Psoas muscle (tissue), 8 donors: Measurements from ENCODE around the gene IL20RA. TPM values are rescaled to one million over a fixed set of nuclear protein-coding genes. Genes with fewer than 3 reads are reported as not detected.

Source experiments
- ATAC-seq, 4 donors: fragments of 200-7000 bp; cut with Tn5 transposase; one replicate each; pipeline ENCODE4 v1.9.1; 2020; ENCODE audit warnings: moderate library complexity in 3 of 4, mild to moderate bottlenecking in 2 of 4
- DNase-seq, 2 donors: peaks; one replicate each; pipeline ENCODE4 v3.0.0-alpha.2; 2020
- H3K27ac ChIP-seq: fragments of 200-600 bp; one replicate; pipeline ENCODE4 v1.8.0; 2022
- H3K27me3 ChIP-seq, 3 donors: fragments of 200-600 bp in 1 of 3; one replicate each; pipeline versions ENCODE4 v1.6.1 to v1.8.0; 2013 to 2022; ENCODE audit warnings: low read length in 2 of 3, mild to moderate bottlenecking in 2 of 3, moderate library complexity in 1 of 3; ENCODE audit not compliant: insufficient read depth in 3 of 3
- H3K36me3 ChIP-seq, 2 donors: fragments of 200-600 bp in 1 of 2; one replicate each; pipeline versions ENCODE4 v1.6.1 to v1.8.0; 2013 to 2022; ENCODE audit warnings: low read depth in 1 of 2, mild to moderate bottlenecking in 1 of 2, moderate library complexity in 1 of 2; ENCODE audit not compliant: insufficient read depth in 1 of 2
- H3K4me1 ChIP-seq: fragments of 200-600 bp; one replicate; pipeline ENCODE4 v1.8.0; 2022
- H3K4me3 ChIP-seq: fragments of 200-600 bp; one replicate; pipeline ENCODE4 v1.8.0; 2022; ENCODE audit warnings: mild to moderate bottlenecking
- H3K9me3 ChIP-seq: fragments of 200-600 bp; one replicate; pipeline ENCODE4 v1.8.0; 2022
- WGBS, 3 donors: extraction: QIAGEN DNeasy Blood & Tissue Kit; methylation state at CpG; one replicate each; pipeline versions ENCODE4 v1.1.6 to v1.1.7; 2013; 5-methylcytosine and 5-hydroxymethylcytosine counted together
- intact Hi-C, 2 donors: fragments of 100-400 bp; cut with DNase I; formaldehyde crosslinking; loops; one replicate each; pipeline versions ENCODE4 v1.11.0 to v1.14.2; 2022
- polyA plus RNA-seq, 3 donors: library from polyadenylated mRNA; stranded (reverse); fragments of 200-250 nt; gene quantifications; one replicate each; pipeline ENCODE4 v1.2.3, GENCODE V29; 2013
- total RNA-seq, 4 donors: library from RNA; stranded (reverse); fragmentation: NEBNext Ultra II Directional in 2 of 4; extraction: Animal tissue kit (Norgen Biotek cat#: 25700) in 2 of 4; gene quantifications; one replicate each; pipeline versions ENCODE4 v1.2.1 to v1.2.4, GENCODE V29; 2021 to 2023
- TF ChIP-seq, protein P1 (sequence below): fragments of 200-600 bp; IDR thresholded peaks from one replicate; pipeline ENCODE4 v1.8.0; 2022; ENCODE audit warnings: antibody characterized with exemption
- donor health status: healthy with polysubstance abuse.
- donor health status: DM: no; HTN: no; CAD: no; lungs with moderate emphysema.
- donor health status: Bipolar disorder and iron deficiency.
- donor health status: healthy.
- donor health status: DM: yes; HTN: yes; CAD: no.
- donor health status: DM: no; HTN: no; CAD: no.
- donor health status: DM: no; HTN: no; CAD: no.
- donor health status: DM: yes; HTN: yes; CAD: no.

IL20RA gene
- total and polyA plus RNA-seq, 7 donors, result 0.04 to 0.94 (median 0.15) TPM; not detected in 1

GRCh38 chr6:137028912-137029311 is 15.9 kb downstream of the IL20RA start:
- WGBS, 3 donors, result 46 to 49% (median 47%) methylated on average over 2 of the region's 2 CpGs
- intact Hi-C loops, result no loop called here
- DNase-seq (no peak), ATAC-seq (no peak)
- no peak overlapping the region for H3K4me3 ChIP-seq
- peaks cover 0 to 3% (median 1%) of the 10 kb centered on the region in 3 donors for H3K27me3 ChIP-seq
- H3K27ac ChIP-seq, result no peak overlapping the region
- no peaks in the 10 kb centered on the region for H3K36me3 ChIP-seq
- no peaks in the 10 kb centered on the region for H3K9me3 ChIP-seq
- no peaks in the 10 kb centered on the region for H3K4me1 ChIP-seq
- TF ChIP-seq, protein P1, sequence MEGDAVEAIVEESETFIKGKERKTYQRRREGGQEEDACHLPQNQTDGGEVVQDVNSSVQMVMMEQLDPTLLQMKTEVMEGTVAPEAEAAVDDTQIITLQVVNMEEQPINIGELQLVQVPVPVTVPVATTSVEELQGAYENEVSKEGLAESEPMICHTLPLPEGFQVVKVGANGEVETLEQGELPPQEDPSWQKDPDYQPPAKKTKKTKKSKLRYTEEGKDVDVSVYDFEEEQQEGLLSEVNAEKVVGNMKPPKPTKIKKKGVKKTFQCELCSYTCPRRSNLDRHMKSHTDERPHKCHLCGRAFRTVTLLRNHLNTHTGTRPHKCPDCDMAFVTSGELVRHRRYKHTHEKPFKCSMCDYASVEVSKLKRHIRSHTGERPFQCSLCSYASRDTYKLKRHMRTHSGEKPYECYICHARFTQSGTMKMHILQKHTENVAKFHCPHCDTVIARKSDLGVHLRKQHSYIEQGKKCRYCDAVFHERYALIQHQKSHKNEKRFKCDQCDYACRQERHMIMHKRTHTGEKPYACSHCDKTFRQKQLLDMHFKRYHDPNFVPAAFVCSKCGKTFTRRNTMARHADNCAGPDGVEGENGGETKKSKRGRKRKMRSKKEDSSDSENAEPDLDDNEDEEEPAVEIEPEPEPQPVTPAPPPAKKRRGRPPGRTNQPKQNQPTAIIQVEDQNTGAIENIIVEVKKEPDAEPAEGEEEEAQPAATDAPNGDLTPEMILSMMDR, result no peak

DNA sequence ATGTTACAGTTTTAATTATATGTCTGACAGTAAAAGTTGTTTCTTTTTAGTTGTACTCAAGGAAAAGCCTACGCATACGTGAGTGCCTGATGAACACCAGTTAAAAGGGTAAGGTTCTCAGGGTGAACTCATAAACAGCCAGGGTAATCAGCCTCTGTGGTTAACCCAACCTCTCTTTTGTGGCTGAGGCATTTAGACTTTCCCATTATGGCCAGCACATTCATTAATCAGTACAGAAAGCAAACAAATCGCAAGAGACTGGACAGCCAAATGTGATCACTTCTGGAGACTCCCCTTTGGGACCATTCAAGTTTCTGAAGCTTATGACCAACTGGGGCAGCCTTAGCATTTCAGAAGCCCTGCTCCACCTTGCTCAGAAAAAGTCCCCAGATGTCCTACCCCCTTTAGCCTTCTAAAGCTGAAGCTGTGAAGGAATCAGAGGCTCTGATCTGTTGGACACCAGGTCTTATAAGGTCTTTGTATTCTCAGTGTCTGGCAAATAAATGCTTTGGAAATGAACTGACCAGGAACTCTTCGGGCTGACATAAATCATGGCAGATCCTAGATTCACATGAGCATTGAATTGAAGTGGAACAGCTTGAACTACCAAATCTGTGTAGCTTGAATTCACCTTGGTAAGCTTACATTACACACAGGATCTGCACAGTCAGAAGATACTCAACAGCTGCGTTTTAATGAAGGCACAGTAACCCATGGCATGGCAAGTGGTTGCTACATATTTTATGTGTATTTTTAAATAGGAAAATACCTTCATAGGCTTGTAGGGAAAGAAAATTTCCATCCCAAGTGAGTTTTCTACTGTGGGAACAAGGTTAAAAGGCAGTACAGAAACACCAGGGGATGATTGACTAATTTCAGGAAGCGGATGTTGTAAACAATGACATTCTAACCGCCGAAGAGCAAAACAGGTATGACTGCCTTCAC is 18.7 kb downstream of the IL20RA start:
- TF ChIP-seq, protein P1, result no peak
- WGBS, 3 donors, result 76 to 78% (median 76%) methylated on average over 8 of the region's 8 CpGs
- ATAC-seq, result no peak

DNA sequence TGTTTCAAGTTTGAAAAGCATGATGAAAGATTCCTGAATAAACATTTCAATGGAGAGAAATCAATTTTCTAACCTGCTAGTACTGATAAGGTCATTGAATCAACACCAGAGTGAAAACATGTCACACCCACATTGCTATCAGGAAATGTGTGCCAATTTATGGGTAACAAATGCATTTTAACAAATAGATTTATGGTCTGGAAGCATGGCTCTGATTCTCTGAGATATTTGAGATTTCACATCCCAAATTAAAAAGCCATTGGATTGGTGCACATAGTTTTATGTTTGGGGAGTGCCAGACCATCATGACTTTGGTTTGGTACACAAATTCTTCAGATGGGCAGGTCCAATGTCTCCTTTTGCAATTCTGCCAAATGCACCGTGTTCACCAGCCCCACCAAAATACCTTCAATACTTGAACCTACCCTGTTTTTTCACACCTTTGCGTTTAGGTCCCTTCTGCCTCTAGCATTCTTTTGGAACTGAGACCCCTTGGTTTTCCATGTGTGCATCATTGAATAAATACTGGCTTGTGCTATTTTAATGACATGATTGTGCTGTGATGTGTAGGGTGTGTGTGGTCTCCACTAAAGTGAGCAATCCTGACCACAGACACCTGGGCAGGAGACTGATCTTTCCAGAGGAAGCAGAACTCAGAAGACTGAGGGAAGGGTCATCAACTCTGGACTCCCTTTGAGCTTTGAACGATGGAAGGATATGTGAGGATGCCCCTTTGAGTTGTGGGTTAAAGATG is 20.4 kb downstream of the IL20RA start:
- 76 to 84% (median 80%) methylated on average over 3 of the region's 3 CpGs for WGBS, 3 donors
- Histone ChIP-seq H3K27ac (no peak overlapping the region), H3K4me1 (no peaks in the 10 kb centered on the region), H3K36me3 (no peaks in the 10 kb centered on the region), H3K9me3 (no peaks in the 10 kb centered on the region), H3K27me3 (peaks cover 0 to 3% (median 1%) of the 10 kb centered on the region in 3 donors), H3K4me3 (no peak overlapping the region)
- intact Hi-C loops, result no loop called here
- ATAC-seq (no peak), DNase-seq (no peak)
- TF ChIP-seq, protein P1, result no peak

More for the DNA sequence above, 18.7 kb downstream of the IL20RA start:
- intact Hi-C loops, result no loop called here
- Histone ChIP-seq H3K4me1 (no peaks in the 10 kb centered on the region), H3K9me3 (no peaks in the 10 kb centered on the region), H3K27ac (no peak overlapping the region), H3K36me3 (no peaks in the 10 kb centered on the region), H3K27me3 (peaks cover 0 to 3% (median 1%) of the 10 kb centered on the region in 3 donors), H3K4me3 (no peak overlapping the region)
- DNase-seq, result no peak

DNA sequence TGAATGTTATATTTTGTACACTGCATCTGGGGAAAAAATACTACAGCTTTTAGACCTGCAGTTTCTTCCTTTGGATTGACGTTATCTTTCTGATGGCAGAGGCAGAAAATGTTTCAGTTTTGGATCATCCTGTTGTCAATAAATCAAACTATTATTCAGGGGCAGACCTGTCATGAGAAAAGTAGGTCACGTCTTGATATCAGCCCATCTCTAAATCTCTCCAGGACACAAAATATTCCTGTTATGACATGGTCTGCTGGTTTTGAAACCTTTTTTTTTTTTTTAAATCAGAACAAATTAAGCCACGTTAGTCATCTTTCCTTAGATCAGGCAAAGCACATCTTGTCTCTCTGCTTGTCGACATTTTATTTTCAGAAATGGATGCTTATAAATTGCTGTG is 24.0 kb downstream of the IL20RA start:
- no peaks in the 10 kb centered on the region for H3K36me3 ChIP-seq
- ATAC-seq, result no peak
- DNase-seq, result no peak
- 60 to 71% (median 62%) methylated on average over 4 of the region's 4 CpGs for WGBS, 3 donors
- H3K4me3 ChIP-seq, result no peak overlapping the region
- intact Hi-C loops, result no loop called here
- TF ChIP-seq, protein P1, result no peak
- no peaks in the 10 kb centered on the region for H3K9me3 ChIP-seq
- peaks cover 0 to 1% (median 0%) of the 10 kb centered on the region in 3 donors for H3K27me3 ChIP-seq
- H3K4me1 ChIP-seq, result no peaks in the 10 kb centered on the region
- H3K27ac ChIP-seq, result no peak overlapping the region
